Calu3 (cell line): ENCODE results near the gene EXOC7. TPM values are rescaled to one million over a fixed set of nuclear protein-coding genes. Genes with fewer than 3 reads are reported as not detected.

Source experiments
- BruUV-seq: library from RNA; stranded (reverse); fragments of 400-500 nt; replicated peaks from 2 replicates; lab custom pipeline; 2021; lab: Mats Ljungman, UMichigan
- CTCF ChIA-PET: fragments of 300-600 bp; sonication (Branson Sonifier 250); formaldehyde crosslinking; loops from one replicate; lab custom pipeline; 2022; ENCODE audit warnings: antibody characterized with exemption; lab: Charles Lee
- DNase-seq: peaks from one replicate; pipeline ENCODE4 v3.0.0; 2022
- H3K27ac Mint-ChIP-seq: one replicate; pipeline ENCODE4 v1.8.0; 2022; ENCODE audit warnings: mixed read lengths; ENCODE audit not compliant: unreplicated experiment
- H3K27me3 Mint-ChIP-seq: one replicate; pipeline ENCODE4 v1.8.0; 2022; ENCODE audit warnings: mixed read lengths; ENCODE audit not compliant: unreplicated experiment
- H3K36me3 Mint-ChIP-seq: one replicate; pipeline ENCODE4 v1.8.0; 2022; ENCODE audit warnings: mild to moderate bottlenecking, moderate library complexity, mixed read lengths; ENCODE audit not compliant: insufficient read depth, unreplicated experiment
- H3K4me1 Mint-ChIP-seq: one replicate; pipeline ENCODE4 v1.8.0; 2022; ENCODE audit warnings: mild to moderate bottlenecking, low read depth, mixed read lengths; ENCODE audit not compliant: unreplicated experiment
- H3K4me3 Mint-ChIP-seq: one replicate; pipeline ENCODE4 v1.8.0; 2022; ENCODE audit warnings: mild to moderate bottlenecking, low read depth, moderate library complexity, mixed read lengths; ENCODE audit not compliant: unreplicated experiment
- H3K9me3 Mint-ChIP-seq: one replicate; pipeline ENCODE4 v1.8.0; 2022; ENCODE audit warnings: low read depth, mixed read lengths; ENCODE audit not compliant: unreplicated experiment
- intact Hi-C: fragments of 100-400 bp; cut with micrococcal nuclease; formaldehyde crosslinking; loops from one replicate; pipeline ENCODE4 v1.10.0; 2022; ENCODE audit not compliant: unreplicated experiment
- total RNA-seq: library from RNA; stranded (reverse); gene quantifications from 2 replicates; pipeline ENCODE4 v1.2.3, GENCODE V29; 2022
- TF ChIP-seq, protein P1 (sequence below): fragments of 200-600 bp; IDR thresholded peaks from one replicate; pipeline ENCODE4 v1.8.0; 2022; ENCODE audit warnings: antibody characterized with exemption; ENCODE audit not compliant: unreplicated experiment

EXOC7 gene
- total RNA-seq, 1 experiment from 2014 or later: 122 TPM

DNA sequence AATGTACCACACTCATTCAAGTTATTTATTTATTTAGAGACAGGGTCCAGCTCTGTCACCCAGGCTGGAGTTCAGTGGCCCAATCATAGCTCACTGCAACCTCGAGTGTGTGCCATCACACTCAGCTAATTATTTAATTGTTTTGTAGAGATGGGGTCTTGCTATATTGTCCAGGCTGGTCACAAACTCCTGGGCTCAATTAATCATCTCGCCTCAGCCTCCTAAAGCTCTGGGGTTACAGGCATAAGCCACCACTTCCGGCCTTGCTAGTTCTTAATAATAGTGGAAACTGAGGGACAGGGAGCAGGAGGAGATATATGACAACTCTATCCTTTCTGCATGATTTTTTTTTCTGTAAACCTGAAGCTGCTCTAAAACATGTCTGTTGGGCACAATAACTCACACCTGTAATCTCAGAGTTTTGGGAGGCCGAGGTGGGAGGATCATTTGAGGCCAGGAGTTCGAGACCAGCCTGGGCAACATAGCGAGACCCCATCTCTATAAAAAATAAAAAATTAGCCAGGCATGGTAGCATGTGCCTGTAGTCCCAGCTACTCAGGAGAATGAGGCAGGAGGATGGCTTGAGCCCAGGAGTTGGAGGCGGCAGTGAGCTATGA is 11.7 kb upstream of the EXOC7 start:
- Mint-ChIP-seq H3K4me1 (no peaks in the 10 kb centered on the region), H3K27me3 (no peaks in the 10 kb centered on the region), H3K9me3 (no peaks in the 10 kb centered on the region), H3K4me3 (no peak overlapping the region), H3K27ac (no peak overlapping the region), H3K36me3 (no peaks in the 10 kb centered on the region)
- TF ChIP-seq, protein P1, sequence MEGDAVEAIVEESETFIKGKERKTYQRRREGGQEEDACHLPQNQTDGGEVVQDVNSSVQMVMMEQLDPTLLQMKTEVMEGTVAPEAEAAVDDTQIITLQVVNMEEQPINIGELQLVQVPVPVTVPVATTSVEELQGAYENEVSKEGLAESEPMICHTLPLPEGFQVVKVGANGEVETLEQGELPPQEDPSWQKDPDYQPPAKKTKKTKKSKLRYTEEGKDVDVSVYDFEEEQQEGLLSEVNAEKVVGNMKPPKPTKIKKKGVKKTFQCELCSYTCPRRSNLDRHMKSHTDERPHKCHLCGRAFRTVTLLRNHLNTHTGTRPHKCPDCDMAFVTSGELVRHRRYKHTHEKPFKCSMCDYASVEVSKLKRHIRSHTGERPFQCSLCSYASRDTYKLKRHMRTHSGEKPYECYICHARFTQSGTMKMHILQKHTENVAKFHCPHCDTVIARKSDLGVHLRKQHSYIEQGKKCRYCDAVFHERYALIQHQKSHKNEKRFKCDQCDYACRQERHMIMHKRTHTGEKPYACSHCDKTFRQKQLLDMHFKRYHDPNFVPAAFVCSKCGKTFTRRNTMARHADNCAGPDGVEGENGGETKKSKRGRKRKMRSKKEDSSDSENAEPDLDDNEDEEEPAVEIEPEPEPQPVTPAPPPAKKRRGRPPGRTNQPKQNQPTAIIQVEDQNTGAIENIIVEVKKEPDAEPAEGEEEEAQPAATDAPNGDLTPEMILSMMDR: no peak
- no peak for DNase-seq
- BruUV-seq: no TSS peak
- intact Hi-C loops: no loop called here
- CTCF ChIA-PET: interaction anchor here (0.6 to 1.0 kb wide), 3 partner anchors 18 to 112 kb away, joined by 3 read pairs; no protein-coding TSS in a partner anchor

DNA sequence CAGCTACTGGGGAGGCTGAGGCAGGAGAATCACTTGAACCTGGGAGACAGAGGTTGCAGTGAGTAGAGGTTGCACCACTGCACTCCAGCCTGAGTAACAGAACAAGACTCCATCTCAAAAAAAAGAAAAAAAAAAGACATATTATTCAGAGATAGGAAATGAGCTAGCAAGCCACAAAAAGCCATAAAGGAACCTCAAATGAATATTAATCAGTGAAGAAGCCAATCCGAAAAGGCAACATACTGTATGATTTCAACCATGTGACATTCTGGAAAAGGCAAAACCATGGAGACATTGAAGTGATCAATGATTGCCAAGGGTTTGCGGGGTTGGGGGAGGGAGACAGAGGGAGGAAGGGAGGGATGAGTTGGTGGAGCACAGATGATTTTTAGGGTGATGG is 8.4 kb upstream of the EXOC7 start:
- H3K9me3 Mint-ChIP-seq: no peaks in the 10 kb centered on the region
- no peaks in the 10 kb centered on the region for H3K27me3 Mint-ChIP-seq
- H3K4me3 Mint-ChIP-seq: no peak overlapping the region
- intact Hi-C loops: no loop called here
- no peaks in the 10 kb centered on the region for H3K36me3 Mint-ChIP-seq
- no peak for DNase-seq
- H3K4me1 Mint-ChIP-seq: no peaks in the 10 kb centered on the region
- CTCF ChIA-PET: interaction anchor here (0.8 kb wide), 1 partner anchor 67 kb away, joined by 3 read pairs; no protein-coding TSS in a partner anchor
- TF ChIP-seq, protein P1: no peak
- BruUV-seq: no TSS peak
- H3K27ac Mint-ChIP-seq: no peak overlapping the region

DNA sequence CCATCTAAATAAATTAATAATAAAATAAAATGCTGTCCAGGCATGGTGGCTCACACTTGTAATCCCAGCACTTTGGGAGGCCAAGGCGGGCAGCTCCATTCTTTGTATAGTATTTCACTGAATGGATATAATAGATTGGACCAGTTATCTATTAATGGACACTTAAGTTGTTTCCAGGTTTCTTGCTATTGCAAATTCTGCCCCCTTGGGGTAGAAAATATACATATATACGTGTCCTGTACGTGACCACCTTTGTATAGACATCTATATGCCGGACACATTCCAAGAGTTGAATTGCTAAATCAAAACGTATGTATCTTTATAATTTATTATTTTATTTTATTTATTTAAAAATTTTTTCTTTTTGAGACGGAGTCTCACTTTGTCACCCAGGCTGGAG is 3.9 kb upstream of the EXOC7 start:
- no peak for DNase-seq
- H3K4me3 Mint-ChIP-seq: no peak overlapping the region
- no peaks in the 10 kb centered on the region for H3K27me3 Mint-ChIP-seq
- intact Hi-C loops: no loop called here
- no peak overlapping the region for H3K27ac Mint-ChIP-seq
- H3K36me3 Mint-ChIP-seq: peaks cover 14% of the 10 kb centered on the region
- no peaks in the 10 kb centered on the region for H3K9me3 Mint-ChIP-seq
- no peaks in the 10 kb centered on the region for H3K4me1 Mint-ChIP-seq
- CTCF ChIA-PET: interaction anchor here (0.8 to 0.9 kb wide), 2 partner anchors 32 to 247 kb away, joined by 3 to 4 read pairs; partner anchors contain the start of gene PRPSAP1
- TF ChIP-seq, protein P1: no peak
- BruUV-seq: no TSS peak

DNA sequence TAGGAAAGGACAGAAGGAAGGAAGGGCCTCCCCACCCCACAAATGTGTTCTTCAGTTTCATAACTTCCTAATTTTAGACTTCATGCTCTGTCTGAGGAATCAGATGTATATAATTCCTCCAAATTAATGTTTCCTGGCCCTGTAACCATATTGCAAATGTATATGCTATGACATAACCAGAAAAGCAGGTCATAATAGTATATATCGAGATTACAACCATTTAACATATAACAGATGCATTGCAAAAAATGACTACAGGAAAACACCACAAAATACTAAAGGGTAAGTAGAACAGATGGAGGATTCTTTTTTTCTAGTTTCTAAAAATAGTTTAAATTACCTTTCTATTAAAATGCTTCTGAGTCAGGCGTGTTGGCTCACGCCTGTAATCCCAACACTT is 3.1 kb upstream of the EXOC7 start:
- CTCF ChIA-PET: interaction anchor here (0.7 to 1.0 kb wide), 4 partner anchors 89 to 247 kb away, joined by 3 to 5 read pairs (median 4); partner anchors contain the start of gene PRPSAP1
- TF ChIP-seq, protein P1: no peak
- Mint-ChIP-seq H3K4me3 (no peak overlapping the region), H3K36me3 (peaks cover 15% of the 10 kb centered on the region), H3K4me1 (no peaks in the 10 kb centered on the region), H3K27ac (no peak overlapping the region), H3K27me3 (no peaks in the 10 kb centered on the region), H3K9me3 (no peaks in the 10 kb centered on the region)
- intact Hi-C loops: no loop called here
- no peak for DNase-seq
- BruUV-seq: no TSS peak
